Progenitor cell of endocrine pancreas (in vitro differentiated cells): ENCODE data around the gene CR1. TPM values are rescaled to one million over a fixed set of nuclear protein-coding genes. Genes with fewer than 3 reads are reported as not detected.
"Not testable (repeated sequence)": the region's sequence is repeated elsewhere in the genome, so short reads cannot be mapped to it uniquely, and the experiment has no call there.

Experiments
- DNase-seq: peaks from one replicate; pipeline ENCODE4 v3.0.0; 2021; ENCODE audit warnings: low spot score; ENCODE audit not compliant: unreplicated experiment
- H3K27ac Mint-ChIP-seq: 2 replicates; pipeline ENCODE4 v1.8.0; 2021; ENCODE audit warnings: mild to moderate bottlenecking, moderate library complexity, mixed read lengths
- H3K27me3 Mint-ChIP-seq: 2 replicates; pipeline ENCODE4 v1.8.0; 2021; ENCODE audit warnings: mixed read lengths
- H3K36me3 Mint-ChIP-seq: 2 replicates; pipeline ENCODE4 v1.8.0; 2022; ENCODE audit warnings: mixed read lengths; ENCODE audit not compliant: insufficient read depth
- H3K4me1 Mint-ChIP-seq: 2 replicates; pipeline ENCODE4 v1.8.0; 2021; ENCODE audit warnings: low read depth, mixed read lengths
- H3K4me3 Mint-ChIP-seq: 2 replicates; pipeline ENCODE4 v1.8.0; 2021; ENCODE audit warnings: low read depth, mild to moderate bottlenecking, moderate library complexity, mixed read lengths
- H3K9me3 Mint-ChIP-seq: 2 replicates; pipeline ENCODE4 v1.8.0; 2021; ENCODE audit warnings: low read depth, mixed read lengths
- CTCF ChIP-seq: fragments of 200-600 bp; sonication (generic); IDR thresholded peaks from one replicate; pipeline ENCODE4 v1.5.0; 2021; ENCODE audit warnings: antibody characterized with exemption, mild to moderate bottlenecking; ENCODE audit not compliant: unreplicated experiment
- total RNA-seq: library from RNA; stranded (reverse); gene quantifications from 2 replicates; pipeline ENCODE4 v1.2.1, GENCODE V29; 2021

CR1 gene
- total RNA-seq, 1 donor from 2014 or later: 0.41 TPM

DNA sequence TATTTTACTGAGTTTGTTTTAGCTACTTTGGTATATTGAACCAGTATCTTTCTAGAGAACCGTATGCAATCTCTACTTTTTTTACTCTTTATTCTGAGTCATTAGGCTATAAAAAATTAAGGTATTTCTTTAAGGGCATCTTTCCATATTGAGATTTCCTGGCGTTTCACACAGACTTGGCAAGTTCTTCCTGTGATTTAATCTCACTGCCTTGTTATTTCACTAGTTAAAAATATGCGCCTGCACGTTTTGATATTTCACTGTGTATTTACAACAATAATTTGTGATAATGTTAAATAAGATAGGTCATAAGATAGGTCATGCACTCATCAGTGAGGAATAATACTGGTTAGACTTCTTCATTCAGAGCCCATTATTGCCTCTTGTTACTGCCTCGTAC is 132.8 kb downstream of the CR1 start:
- TF ChIP-seq CTCF: no peak
- Mint-ChIP-seq H3K27ac (no peak overlapping the region), H3K36me3 (no peaks in the 10 kb centered on the region), H3K27me3 (peaks cover 6% of the 10 kb centered on the region), H3K4me1 (no peaks in the 10 kb centered on the region), H3K4me3 (no peak overlapping the region), H3K9me3 (no peaks in the 10 kb centered on the region)
- no peak for DNase-seq

- no peak for DNase-seq
- TF ChIP-seq CTCF: no peak
- H3K27me3 Mint-ChIP-seq: peaks cover 9% of the 10 kb centered on the region
- H3K4me3 Mint-ChIP-seq: no peak overlapping the region
- no peaks in the 10 kb centered on the region for H3K36me3 Mint-ChIP-seq
- peaks cover 13% of the 10 kb centered on the region for H3K4me1 Mint-ChIP-seq
- no peaks in the 10 kb centered on the region for H3K9me3 Mint-ChIP-seq
- no peak overlapping the region for H3K27ac Mint-ChIP-seq
These were observed 135.2 kb downstream of the CR1 start for GRCh38 chr1:207631137-207631536.

DNA sequence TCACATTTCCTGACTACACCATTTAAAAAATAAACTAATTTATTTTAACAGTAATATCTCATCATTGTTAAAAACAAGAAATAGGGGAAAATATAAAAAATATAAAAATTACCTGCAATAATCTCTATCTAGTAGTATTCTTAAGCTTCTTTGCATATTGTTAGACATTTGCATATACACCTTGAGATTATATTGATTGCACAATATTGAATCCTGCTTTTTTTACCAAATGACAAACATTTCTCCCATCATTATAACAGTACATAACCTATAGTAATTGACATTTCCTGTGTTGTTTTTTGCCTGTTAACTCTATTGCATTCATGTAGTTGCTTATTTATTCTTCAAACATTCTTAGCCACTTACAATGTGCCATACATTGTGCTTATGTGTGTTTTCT is 137.3 kb downstream of the CR1 start:
- H3K27me3 Mint-ChIP-seq: peaks cover 9% of the 10 kb centered on the region
- no peak for TF ChIP-seq CTCF
- H3K27ac Mint-ChIP-seq: no peak overlapping the region
- DNase-seq: no peak
- peaks cover 13% of the 10 kb centered on the region for H3K4me1 Mint-ChIP-seq
- no peaks in the 10 kb centered on the region for H3K9me3 Mint-ChIP-seq
- H3K4me3 Mint-ChIP-seq: no peak overlapping the region
- H3K36me3 Mint-ChIP-seq: no peaks in the 10 kb centered on the region

DNA sequence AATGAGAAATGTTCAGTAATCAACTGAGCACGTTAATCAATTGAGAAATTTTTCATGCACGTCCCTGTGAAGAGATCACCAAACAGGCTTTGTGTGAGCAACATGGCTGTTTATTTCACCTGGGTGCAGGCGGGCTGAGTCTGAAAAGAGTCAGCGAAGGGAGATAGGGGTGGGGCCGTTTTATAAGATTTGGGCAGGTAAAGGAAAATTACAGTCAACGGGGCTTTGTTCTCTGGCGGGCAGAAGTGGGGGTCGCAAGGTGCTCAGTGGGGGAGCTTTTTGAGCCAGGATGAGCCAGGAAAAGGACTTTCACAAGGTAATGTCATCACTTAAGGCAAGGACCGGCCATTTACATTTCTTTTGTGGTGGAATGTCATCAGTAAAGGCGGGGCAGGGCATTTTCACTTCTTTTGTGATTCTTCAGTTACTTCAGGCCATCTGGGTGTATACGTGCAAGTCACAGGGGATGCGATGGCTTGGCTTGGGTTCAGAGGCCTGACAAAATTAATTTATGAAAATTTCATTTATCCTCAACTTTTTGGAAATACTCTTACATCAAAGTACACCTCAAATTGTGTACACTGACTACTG is 137.8 kb downstream of the CR1 start:
- H3K27me3 Mint-ChIP-seq, H3K36me3 Mint-ChIP-seq, H3K27ac Mint-ChIP-seq, H3K9me3 Mint-ChIP-seq, H3K4me3 Mint-ChIP-seq, DNase-seq: not testable (repeated sequence)
- peaks cover 13% of the 10 kb centered on the region for H3K4me1 Mint-ChIP-seq

DNA sequence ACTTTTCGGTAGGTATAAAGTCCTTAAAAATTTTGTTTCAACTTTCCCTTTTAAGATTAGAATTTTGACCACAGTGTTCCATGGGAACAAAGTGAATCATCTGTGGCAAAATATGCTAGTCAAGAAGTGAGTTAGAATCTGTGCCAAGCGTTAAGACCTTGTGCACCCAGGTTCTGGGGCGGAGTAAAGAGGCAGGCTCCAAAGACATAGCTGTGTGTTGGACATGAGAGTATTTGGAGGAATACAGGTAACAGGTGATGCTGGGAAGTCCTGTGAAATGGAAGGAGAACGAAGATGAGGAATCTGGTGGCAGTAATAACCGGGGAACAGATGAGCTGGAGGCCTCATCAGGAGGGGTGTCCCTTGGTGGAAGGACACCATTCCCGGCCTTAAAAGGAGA is 138.3 kb downstream of the CR1 start:
- not testable (repeated sequence) for H3K4me3 Mint-ChIP-seq, DNase-seq, H3K36me3 Mint-ChIP-seq, H3K9me3 Mint-ChIP-seq, H3K27ac Mint-ChIP-seq, H3K27me3 Mint-ChIP-seq
- peaks cover 13% of the 10 kb centered on the region for H3K4me1 Mint-ChIP-seq

- H3K4me1 Mint-ChIP-seq: peaks cover 13% of the 10 kb centered on the region
- H3K9me3 Mint-ChIP-seq, H3K4me3 Mint-ChIP-seq, H3K27me3 Mint-ChIP-seq, DNase-seq, H3K36me3 Mint-ChIP-seq, H3K27ac Mint-ChIP-seq: not testable (repeated sequence)
These were observed 139.7 kb downstream of the CR1 start for GRCh38 chr1:207635569-207636186.

DNA sequence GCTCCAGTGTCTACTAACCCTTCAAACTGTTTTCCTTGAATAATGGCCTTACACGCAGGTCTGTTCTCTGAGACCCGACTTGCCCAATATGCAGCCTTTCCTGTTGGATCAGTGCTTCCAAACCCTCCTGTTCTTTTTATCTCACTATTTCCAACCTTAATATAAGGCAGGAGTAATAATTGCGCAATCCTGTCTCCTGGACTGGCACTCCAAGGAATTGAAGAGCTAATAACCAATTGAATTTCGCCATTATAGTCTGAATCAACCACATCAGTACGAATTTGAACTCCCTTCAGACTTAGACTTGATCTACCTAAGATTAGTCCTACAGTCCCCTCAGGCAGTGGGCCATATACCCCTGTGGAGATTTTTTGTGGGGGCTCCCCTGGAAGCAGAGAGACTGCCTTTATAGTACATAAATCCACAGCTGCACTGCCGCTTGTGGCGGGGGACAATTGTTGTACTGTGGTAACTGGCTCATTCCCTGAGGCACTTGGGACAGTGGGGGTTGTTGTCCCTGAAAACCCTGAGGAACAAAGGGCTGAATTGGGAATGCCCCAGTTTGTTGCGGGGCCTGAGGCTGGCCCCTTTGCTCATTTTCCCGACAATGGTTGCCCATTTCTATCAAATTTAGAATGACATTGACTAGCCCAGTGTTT is 142.7 kb downstream of the CR1 start:
- peaks cover 13% of the 10 kb centered on the region for H3K4me1 Mint-ChIP-seq
- not testable (repeated sequence) for H3K27ac Mint-ChIP-seq, H3K36me3 Mint-ChIP-seq

GRCh38 chr1:207639362-207639761 is 143.4 kb downstream of the CR1 start:
- not testable (repeated sequence) for H3K27me3 Mint-ChIP-seq

More for the DNA sequence above, 142.7 kb downstream of the CR1 start:
- not testable (repeated sequence) for DNase-seq, H3K27me3 Mint-ChIP-seq, H3K4me3 Mint-ChIP-seq, H3K9me3 Mint-ChIP-seq

More at GRCh38 chr1:207639362-207639761, 143.4 kb downstream of the CR1 start:
- H3K9me3 Mint-ChIP-seq, H3K27ac Mint-ChIP-seq, H3K4me3 Mint-ChIP-seq, DNase-seq, H3K36me3 Mint-ChIP-seq: not testable (repeated sequence)
- H3K4me1 Mint-ChIP-seq: peaks cover 10% of the 10 kb centered on the region
